Neural progenitor cell (in vitro differentiated cells): Measurements from ENCODE around the gene BRCA1.

Source experiments
- EZH2 ChIP-seq: fragments of 200-600 bp; sonication (generic); IDR thresholded peaks from 2 replicates; pipeline ENCODE4 v1.6.1; 2017; ENCODE audit warnings: antibody characterized with exemption, mild to moderate bottlenecking, moderate library complexity
- TF ChIP-seq, protein P1 (sequence below): fragments of 200-600 bp; sonication (generic); IDR thresholded peaks from 2 replicates; pipeline ENCODE4 v1.5.1; 2017; ENCODE audit warnings: antibody characterized with exemption, mild to moderate bottlenecking

DNA sequence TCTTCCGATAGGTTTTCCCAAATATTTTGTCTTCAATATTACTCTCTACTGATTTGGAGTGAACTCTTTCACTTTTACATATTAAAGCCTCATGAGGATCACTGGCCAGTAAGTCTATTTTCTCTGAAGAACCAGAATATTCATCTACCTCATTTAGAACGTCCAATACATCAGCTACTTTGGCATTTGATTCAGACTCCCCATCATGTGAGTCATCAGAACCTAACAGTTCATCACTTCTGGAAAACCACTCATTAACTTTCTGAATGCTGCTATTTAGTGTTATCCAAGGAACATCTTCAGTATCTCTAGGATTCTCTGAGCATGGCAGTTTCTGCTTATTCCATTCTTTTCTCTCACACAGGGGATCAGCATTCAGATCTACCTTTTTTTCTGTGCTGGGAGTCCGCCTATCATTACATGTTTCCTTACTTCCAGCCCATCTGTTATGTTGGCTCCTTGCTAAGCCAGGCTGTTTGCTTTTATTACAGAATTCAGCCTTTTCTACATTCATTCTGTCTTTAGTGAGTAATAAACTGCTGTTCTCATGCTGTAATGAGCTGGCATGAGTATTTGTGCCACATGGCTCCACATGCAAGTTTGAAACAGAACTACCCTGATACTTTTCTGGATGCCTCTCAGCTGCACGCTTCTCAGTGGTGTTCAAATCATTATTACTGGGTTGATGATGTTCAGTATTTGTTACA is 30.9 kb downstream of the BRCA1 start:
- TF ChIP-seq, protein P1, sequence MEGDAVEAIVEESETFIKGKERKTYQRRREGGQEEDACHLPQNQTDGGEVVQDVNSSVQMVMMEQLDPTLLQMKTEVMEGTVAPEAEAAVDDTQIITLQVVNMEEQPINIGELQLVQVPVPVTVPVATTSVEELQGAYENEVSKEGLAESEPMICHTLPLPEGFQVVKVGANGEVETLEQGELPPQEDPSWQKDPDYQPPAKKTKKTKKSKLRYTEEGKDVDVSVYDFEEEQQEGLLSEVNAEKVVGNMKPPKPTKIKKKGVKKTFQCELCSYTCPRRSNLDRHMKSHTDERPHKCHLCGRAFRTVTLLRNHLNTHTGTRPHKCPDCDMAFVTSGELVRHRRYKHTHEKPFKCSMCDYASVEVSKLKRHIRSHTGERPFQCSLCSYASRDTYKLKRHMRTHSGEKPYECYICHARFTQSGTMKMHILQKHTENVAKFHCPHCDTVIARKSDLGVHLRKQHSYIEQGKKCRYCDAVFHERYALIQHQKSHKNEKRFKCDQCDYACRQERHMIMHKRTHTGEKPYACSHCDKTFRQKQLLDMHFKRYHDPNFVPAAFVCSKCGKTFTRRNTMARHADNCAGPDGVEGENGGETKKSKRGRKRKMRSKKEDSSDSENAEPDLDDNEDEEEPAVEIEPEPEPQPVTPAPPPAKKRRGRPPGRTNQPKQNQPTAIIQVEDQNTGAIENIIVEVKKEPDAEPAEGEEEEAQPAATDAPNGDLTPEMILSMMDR = no peak
- no peak for TF ChIP-seq EZH2
